Measurements from ENCODE around the gene ADM5. TPM values are rescaled to one million over a fixed set of nuclear protein-coding genes. Genes with fewer than 3 reads are reported as not detected.

The ADM5 gene
- total RNA-seq, 1 experiment from 2014 or later = 13.5 TPM

DNA sequence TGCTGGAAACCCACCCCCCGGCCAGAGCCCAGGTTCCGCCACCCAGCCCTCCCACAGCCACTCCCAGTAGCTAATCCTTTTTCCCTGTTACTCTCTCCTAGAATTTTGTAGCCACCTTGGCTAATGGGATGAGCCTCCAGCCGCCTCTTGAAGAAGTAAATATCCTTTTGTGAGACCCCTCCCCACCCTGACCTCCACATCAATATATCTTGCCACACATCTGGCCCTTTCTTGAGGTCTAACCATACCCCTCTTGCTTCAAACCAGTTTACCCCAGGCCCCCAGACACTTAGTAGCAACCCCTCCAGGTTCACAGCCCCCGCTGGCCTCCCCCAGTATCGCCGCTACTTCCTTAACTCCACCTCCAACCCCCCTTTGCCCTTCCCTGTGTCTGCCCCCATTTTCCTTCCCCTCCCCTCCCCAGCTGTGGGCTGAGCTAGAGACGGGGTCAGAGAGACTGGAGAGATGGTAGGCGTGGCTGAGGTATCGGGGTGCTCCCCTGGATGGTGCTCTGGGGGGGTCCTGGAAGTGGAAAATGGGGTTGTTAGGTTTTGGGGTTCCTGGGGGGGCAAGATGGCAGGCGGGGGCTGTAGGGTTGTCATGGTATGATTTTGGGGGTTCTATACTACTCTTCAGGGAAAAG, 9.5 kb upstream of the ADM5 start:
- Histone ChIP-seq H4K91ac (ENCODE audit: insufficient read length, low read depth, low read length) (no peak overlapping the region), H3K4me2 (ENCODE audit: insufficient read depth, insufficient read length, low read length) (no peak overlapping the region), H2AK5ac (ENCODE audit: insufficient read length, low read length) (no peak overlapping the region), H3K23me2 (ENCODE audit: insufficient read length, low read depth, low read length, poor library complexity, severe bottlenecking) (peaks cover 4% of the 10 kb centered on the region), H3K79me2 (ENCODE audit: insufficient read depth, low read length) (peaks cover 22% of the 10 kb centered on the region; the same call in 1 of the 2 replicates), H3K4ac (ENCODE audit: low read depth, low read length) (no peak overlapping the region), H3K9ac (ENCODE audit: extremely low read depth, insufficient read length, low read length) (no peak overlapping the region), H2BK120ac (ENCODE audit: low read depth, low read length, poor library complexity, severe bottlenecking) (no peak overlapping the region), H3K9me3 (ENCODE audit: control insufficient read depth, low read depth, low read length) (no peaks in the 10 kb centered on the region), H3K18ac (ENCODE audit: insufficient read length, low read depth, low read length) (no peak overlapping the region), H3K79me1 (ENCODE audit: insufficient read depth, low read depth, low read length, poor library complexity, severe bottlenecking) (peaks cover 2% of the 10 kb centered on the region), H2BK12ac (ENCODE audit: insufficient read length, low read depth, low read length) (no peak overlapping the region), H2AFZ (ENCODE audit: low read length) (no peak overlapping the region), H4K8ac (replicated peaks; ENCODE audit: insufficient read length, low read depth, low read length) (no peak overlapping the region), H4K20me1 (ENCODE audit: control insufficient read depth, insufficient read depth, insufficient read length) (no peaks in the 10 kb centered on the region), H2BK5ac (ENCODE audit: insufficient read length, low read length) (no peak overlapping the region), H3K27ac (ENCODE audit: insufficient read length, low read depth, low read length) (no peak overlapping the region), H3K56ac (ENCODE audit: insufficient read length, low read depth, low read length) (no peak overlapping the region), H4K5ac (ENCODE audit: insufficient read length, low read depth, low read length) (no peak overlapping the region), H3K4me1 (ENCODE audit: insufficient read depth, low read length) (peaks cover 6% of the 10 kb centered on the region), H3K23ac (ENCODE audit: insufficient read length, low read depth, low read length) (no peak overlapping the region), H3T11ph (ENCODE audit: low read length) (no peak overlapping the region), H2BK15ac (ENCODE audit: low read depth, low read length) (no peak overlapping the region), H3K27me3 (ENCODE audit: insufficient read depth, low read length) (no peaks in the 10 kb centered on the region), H2BK20ac (ENCODE audit: low read depth, low read length, poor library complexity, severe bottlenecking) (no peak overlapping the region), H3K14ac (ENCODE audit: insufficient read depth, low read length) (no peak overlapping the region)
- no peak for DNase-seq
- TF ChIP-seq, protein P1, sequence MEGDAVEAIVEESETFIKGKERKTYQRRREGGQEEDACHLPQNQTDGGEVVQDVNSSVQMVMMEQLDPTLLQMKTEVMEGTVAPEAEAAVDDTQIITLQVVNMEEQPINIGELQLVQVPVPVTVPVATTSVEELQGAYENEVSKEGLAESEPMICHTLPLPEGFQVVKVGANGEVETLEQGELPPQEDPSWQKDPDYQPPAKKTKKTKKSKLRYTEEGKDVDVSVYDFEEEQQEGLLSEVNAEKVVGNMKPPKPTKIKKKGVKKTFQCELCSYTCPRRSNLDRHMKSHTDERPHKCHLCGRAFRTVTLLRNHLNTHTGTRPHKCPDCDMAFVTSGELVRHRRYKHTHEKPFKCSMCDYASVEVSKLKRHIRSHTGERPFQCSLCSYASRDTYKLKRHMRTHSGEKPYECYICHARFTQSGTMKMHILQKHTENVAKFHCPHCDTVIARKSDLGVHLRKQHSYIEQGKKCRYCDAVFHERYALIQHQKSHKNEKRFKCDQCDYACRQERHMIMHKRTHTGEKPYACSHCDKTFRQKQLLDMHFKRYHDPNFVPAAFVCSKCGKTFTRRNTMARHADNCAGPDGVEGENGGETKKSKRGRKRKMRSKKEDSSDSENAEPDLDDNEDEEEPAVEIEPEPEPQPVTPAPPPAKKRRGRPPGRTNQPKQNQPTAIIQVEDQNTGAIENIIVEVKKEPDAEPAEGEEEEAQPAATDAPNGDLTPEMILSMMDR (conservative IDR thresholded peaks at IDR 0.05) = no peak
- Mint-ChIP-seq H3K36me3 (ENCODE audit: insufficient read depth in 1 of 3, low read depth in 3 of 3) (peaks cover 32 to 44% (median 39%) of the 10 kb centered on the region in 3 experiments; a peak in 6 of 7 replicates), H3K27me3 (ENCODE audit: low read depth) (peaks cover 2% of the 10 kb centered on the region; the same call in 1 of the 2 replicates), H3K4me1 (peaks cover 20 to 37% of the 10 kb centered on the region in 2 experiments), H3K9me3 (no peaks in the 10 kb centered on the region; a peak in 2 of 5 replicates), H3K4me3 (peak overlapping the region; percentile 91 to 98), H3K27ac (peak overlapping the region; percentile 95 to 98 (median 97))
- no CpG with 5 or more reads among the region's 10 CpGs for WGBS (ENCODE audit: extremely low coverage, insufficient read length, low lambda C conversion rate)

Measured in H9 (cell line).